K562 (cell line): ENCODE data around the gene TMEM63C. TPM values are rescaled to one million over a fixed set of nuclear protein-coding genes. Genes with fewer than 3 reads are reported as not detected.

ENCODE experiments used
- ATAC-seq: fragments of 200-7000 bp; cut with Tn5 transposase; 3 replicates; pipeline ENCODE4 v1.9.1; 2020; ENCODE audit warnings: moderate library complexity
- BruUV-seq: library from RNA; stranded (reverse); fragments of 400-500 nt; replicated peaks from 2 replicates; lab custom pipeline; 2021; lab: Mats Ljungman, UMichigan
- CTCF ChIA-PET: fragments of 300-600 bp; formaldehyde crosslinking; extraction: SDS; loops from one replicate; lab custom pipeline; 2021; ENCODE audit warnings: low intra/inter-chr PET ratio; lab: Yijun Ruan, JAX
- POLR2A ChIA-PET: fragments of 300-600, 350-650 bp; sonication (Branson Sonifier 250); formaldehyde crosslinking; extraction: SDS; loops from one replicate; lab custom pipeline; 2021; ENCODE audit warnings: antibody characterized with exemption, inconsistent platforms; lab: Yijun Ruan, JAX
- DNase-seq, 4 experiments: peaks; one replicate each; pipeline versions ENCODE4 v3.0.0 to v3.0.0-alpha.2; 2011 to 2018; ENCODE audit warnings: low spot score in 3 of 4, mixed read lengths in 3 of 4; ENCODE audit errors: extremely low read depth in 1 of 4
- FAIRE-seq: peaks from 2 replicates; lab custom pipeline; 2011; peaks lifted over from hg19 to GRCh38; lab: Jason Lieb, UNC
- H2AFZ ChIP-seq: 2 replicates; pipeline ENCODE4 v1.6.0; 2011; ENCODE audit warnings: low read depth, low read length, control low read depth, inconsistent platforms
- H3K27ac ChIP-seq: fragments of 200-600 bp; 3 replicates; pipeline ENCODE4 v1.8.0; 2011; ENCODE audit warnings: low read depth, mild to moderate bottlenecking, control low read depth, inconsistent platforms, low read length, moderate library complexity, mixed read lengths; ENCODE audit errors: extremely low read depth
- H3K27me3 ChIP-seq, 2 experiments: fragments of 300-600 bp in 1 of 2; 2 replicates in 1 of 2; 3 replicates in 1 of 2; pipeline versions ENCODE4 v1.6.0 to v1.8.0; 2011; ENCODE audit warnings: inconsistent platforms in 2 of 2, low read length in 2 of 2, mild to moderate bottlenecking in 1 of 2, mixed read lengths in 1 of 2, moderate library complexity in 1 of 2; ENCODE audit not compliant: control insufficient read depth in 2 of 2, insufficient read depth in 2 of 2
- H3K36me3 ChIP-seq: fragments of 300-600 bp; 3 replicates; pipeline ENCODE4 v1.8.0; 2011; ENCODE audit warnings: mild to moderate bottlenecking, low read length, inconsistent platforms; ENCODE audit not compliant: control insufficient read depth, insufficient read depth
- H3K4me1 ChIP-seq, 2 experiments: fragments of 200-600 bp in 1 of 2; replicated peaks in 1 of 2; 2 replicates in 1 of 2; 3 replicates in 1 of 2; pipeline versions ENCODE4 v1.5.1 to v1.8.0; 2011; ENCODE audit warnings: inconsistent platforms in 2 of 2, low read length in 2 of 2, mild to moderate bottlenecking in 1 of 2, mixed read lengths in 1 of 2, moderate library complexity in 1 of 2; ENCODE audit not compliant: control insufficient read depth in 2 of 2, insufficient read depth in 2 of 2
- H3K4me2 ChIP-seq: 2 replicates; pipeline ENCODE4 v1.6.1; 2011; ENCODE audit warnings: low read length, control low read depth, inconsistent platforms, mixed read lengths; ENCODE audit not compliant: insufficient read depth
- H3K4me3 ChIP-seq: fragments of 200-600 bp; sonication (generic), shearing (Covaris generic); 2 replicates; pipeline ENCODE4 v1.5.1; 2016; ENCODE audit warnings: control low read depth, inconsistent platforms
- H3K79me2 ChIP-seq: fragments of 200-600 bp; 3 replicates; pipeline ENCODE4 v1.8.0; 2011; ENCODE audit warnings: low read length, inconsistent platforms; ENCODE audit not compliant: control insufficient read depth, insufficient read depth
- H3K9ac ChIP-seq, 2 experiments: 2 replicates each; pipeline versions ENCODE4 v1.6.0 to v1.6.1; 2011; ENCODE audit warnings: low read depth in 2 of 2, low read length in 2 of 2, control low read depth in 1 of 2, inconsistent platforms in 1 of 2, mild to moderate bottlenecking in 1 of 2, mixed read lengths in 1 of 2; ENCODE audit not compliant: insufficient read depth in 1 of 2
- H3K9me1 ChIP-seq: one replicate; pipeline ENCODE4 v1.6.0; 2011; ENCODE audit warnings: inconsistent platforms, mild to moderate bottlenecking, low read length, moderate library complexity; ENCODE audit not compliant: control insufficient read depth, insufficient read depth
- H3K9me3 ChIP-seq: replicated peaks from 2 replicates; pipeline ENCODE4 v1.5.1; 2011; ENCODE audit warnings: low read depth, low read length, inconsistent platforms; ENCODE audit not compliant: control insufficient read depth, insufficient read depth
- H4K20me1 ChIP-seq: replicated peaks from 2 replicates; pipeline ENCODE4 v1.6.1; 2011; ENCODE audit warnings: low read length, inconsistent platforms, mixed read lengths; ENCODE audit not compliant: control insufficient read depth, insufficient read depth
- JUN ChIP-seq, 2 experiments: sonication (generic) in 1 of 2; formaldehyde crosslinking in 1 of 2; IDR thresholded peaks; 2 replicates each; pipeline versions ENCODE4 v1.6.1 to v1.8.0; 2012 to 2022; ENCODE audit warnings: borderline replicate concordance in 2 of 2, mild to moderate bottlenecking in 2 of 2, improper control_type of control experiment in 1 of 2, low read depth in 1 of 2, low read length in 1 of 2, missing genetic modification reagents in 1 of 2
- NRF1 ChIP-seq, 2 experiments: fragments of 450-650 bp; IDR thresholded peaks in 1 of 2; conservative IDR thresholded peaks in 1 of 2; 2 replicates each; pipeline ENCODE4 v1.6.1; 2014; ENCODE audit warnings: mild to moderate bottlenecking in 2 of 2
- WGBS: fragments of 100-300 bp; shearing (Covaris generic); methylation state at CpG from one replicate; pipeline ENCODE4 v1.1.6; 2016; ENCODE audit warnings: low coverage, mixed read lengths; ENCODE audit not compliant: insufficient coverage; ENCODE audit errors: missing lambda C conversion rate; 5-methylcytosine and 5-hydroxymethylcytosine counted together
- in situ Hi-C: fragments of 300-500 bp; cut with MboI; formaldehyde crosslinking; loops from 4 replicates; pipeline ENCODE4 v1.15.0; 2018; ENCODE audit warnings: inconsistent platforms, mixed read lengths
- intact Hi-C: fragments of 100-400 bp; cut with micrococcal nuclease; formaldehyde crosslinking; loops from 2 replicates; pipeline ENCODE4 v1.14.2; 2022
- polyA plus RNA-seq, 8 experiments: library from polyadenylated mRNA; depleted of rRNA in 4 of 8; stranded (reverse) in 5 of 8; unstranded in 3 of 8; fragments of >200 nt; fragmentation: Nextera tagmentation in 2 of 8; fragmentation: Illumina TruSeq in 1 of 8; extraction: Ambion mirVana in 2 of 8; extraction: Trizol in 1 of 8; gene quantifications; 2 replicates each; pipeline versions ENCODE4 v1.2.1 to v1.2.3, GENCODE V29; 2011 to 2014; ENCODE audit warnings: inconsistent platforms in 1 of 8, missing spikeins in 1 of 8
- total RNA-seq, 7 experiments: library from RNA; depleted of rRNA in 6 of 7; stranded (reverse); fragments of >200 nt in 6 of 7; fragmentation: Illumina TruSeq in 2 of 7; extraction: Trizol in 2 of 7; gene quantifications; 2 replicates each; pipeline versions ENCODE4 v1.2.1 to v1.2.3, GENCODE V29; 2011 to 2021; ENCODE audit warnings: low replicate concordance in 1 of 7
- TF ChIP-seq, protein P1 (sequence below): fragments of 450-650 bp; IDR thresholded peaks from 2 replicates; pipeline ENCODE4 v1.6.1; 2016; ENCODE audit warnings: borderline replicate concordance
- TF ChIP-seq, protein P2 (sequence below): fragments of 250-450 bp; sonication (Bioruptor Pico); IDR thresholded peaks from 2 replicates; pipeline ENCODE4 v1.8.0; 2021; ENCODE audit warnings: mild to moderate bottlenecking, moderate library complexity
- TF ChIP-seq, protein P3 (sequence below): fragments of 250-450 bp; sonication (Bioruptor Pico); IDR thresholded peaks from 2 replicates; pipeline ENCODE4 v1.5.0; 2022; ENCODE audit warnings: mild to moderate bottlenecking

TMEM63C gene
- total and polyA plus RNA-seq, 9 of the 15 experiments (the other 6 are each of a cell fraction or from before 2014, with no cell fraction given), result 0.07 TPM; not detected in 8

DNA sequence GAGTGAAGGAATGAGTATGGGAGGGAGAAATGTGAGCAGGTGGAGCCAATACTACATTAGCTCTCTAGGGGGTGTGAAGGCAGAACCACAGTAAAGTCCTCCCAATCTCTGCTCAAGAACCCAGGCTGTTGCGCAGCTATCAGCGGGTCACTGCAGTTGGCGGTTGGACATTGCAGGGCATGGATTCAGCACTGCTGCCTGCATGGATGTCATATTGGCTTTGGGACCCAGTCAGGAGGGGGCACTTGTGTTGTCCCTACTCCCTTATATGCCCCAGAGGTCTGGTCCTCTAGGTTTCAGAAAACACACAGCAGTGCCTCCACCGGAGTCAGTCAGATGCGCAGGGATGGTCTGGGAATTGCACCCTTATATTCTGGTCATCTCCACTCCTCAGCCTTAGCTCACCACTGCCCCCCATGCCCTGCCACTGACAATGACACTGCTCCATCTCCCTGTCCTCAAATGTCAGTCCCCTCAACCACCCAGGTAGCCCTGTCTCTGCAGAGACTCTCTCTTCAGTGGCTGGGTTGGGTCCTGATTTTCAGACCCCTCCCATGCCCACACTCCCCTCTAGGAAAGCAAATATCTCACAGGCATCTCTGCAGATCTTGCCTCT is 49.6 kb upstream of the TMEM63C start:
- peaks cover 5 to 27% of the 10 kb centered on the region in 2 experiments; a peak in 3 of 5 replicates for H3K27me3 ChIP-seq
- intact Hi-C loops, result no loop called here
- in situ Hi-C loops, result no loop called here
- POLR2A ChIA-PET, result interaction anchor here (0.6 kb wide), 1 partner anchor 80 kb away, joined by 3 read pairs; no protein-coding TSS in a partner anchor
- H3K4me1 ChIP-seq, result no peaks in the 10 kb centered on the region
- no peak overlapping the region for H3K4me3 ChIP-seq
- H2AFZ ChIP-seq, result no peak overlapping the region
- DNase-seq (no peak), ATAC-seq (no peak), FAIRE-seq (no peak)
- H3K27ac ChIP-seq, result no peak overlapping the region
- CTCF ChIA-PET, result no interaction called here
- no peaks in the 10 kb centered on the region for H3K9me1 ChIP-seq
- H3K4me2 ChIP-seq, result no peak overlapping the region
- WGBS, result 5% methylated on average over 5 of the region's 5 CpGs
- TF ChIP-seq NRF1 (conservative IDR thresholded peaks at IDR 0.05 in 1 of 2, IDR thresholded peaks at IDR 0.05 in 1 of 2) (peak; percentile 24 to 27; a peak in 2 of 4 replicates), JUN (IDR thresholded peaks at IDR 0.05; ENCODE audit: borderline replicate concordance, low read depth, low read length) (no peak), JUN (CRISPR knock-in tag; IDR thresholded peaks at IDR 0.05; ENCODE audit: borderline replicate concordance) (no peak)
- TF ChIP-seq, protein P1, sequence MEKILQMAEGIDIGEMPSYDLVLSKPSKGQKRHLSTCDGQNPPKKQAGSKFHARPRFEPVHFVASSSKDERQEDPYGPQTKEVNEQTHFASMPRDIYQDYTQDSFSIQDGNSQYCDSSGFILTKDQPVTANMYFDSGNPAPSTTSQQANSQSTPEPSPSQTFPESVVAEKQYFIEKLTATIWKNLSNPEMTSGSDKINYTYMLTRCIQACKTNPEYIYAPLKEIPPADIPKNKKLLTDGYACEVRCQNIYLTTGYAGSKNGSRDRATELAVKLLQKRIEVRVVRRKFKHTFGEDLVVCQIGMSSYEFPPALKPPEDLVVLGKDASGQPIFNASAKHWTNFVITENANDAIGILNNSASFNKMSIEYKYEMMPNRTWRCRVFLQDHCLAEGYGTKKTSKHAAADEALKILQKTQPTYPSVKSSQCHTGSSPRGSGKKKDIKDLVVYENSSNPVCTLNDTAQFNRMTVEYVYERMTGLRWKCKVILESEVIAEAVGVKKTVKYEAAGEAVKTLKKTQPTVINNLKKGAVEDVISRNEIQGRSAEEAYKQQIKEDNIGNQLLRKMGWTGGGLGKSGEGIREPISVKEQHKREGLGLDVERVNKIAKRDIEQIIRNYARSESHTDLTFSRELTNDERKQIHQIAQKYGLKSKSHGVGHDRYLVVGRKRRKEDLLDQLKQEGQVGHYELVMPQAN, result no peak
- TF ChIP-seq, protein P2, sequence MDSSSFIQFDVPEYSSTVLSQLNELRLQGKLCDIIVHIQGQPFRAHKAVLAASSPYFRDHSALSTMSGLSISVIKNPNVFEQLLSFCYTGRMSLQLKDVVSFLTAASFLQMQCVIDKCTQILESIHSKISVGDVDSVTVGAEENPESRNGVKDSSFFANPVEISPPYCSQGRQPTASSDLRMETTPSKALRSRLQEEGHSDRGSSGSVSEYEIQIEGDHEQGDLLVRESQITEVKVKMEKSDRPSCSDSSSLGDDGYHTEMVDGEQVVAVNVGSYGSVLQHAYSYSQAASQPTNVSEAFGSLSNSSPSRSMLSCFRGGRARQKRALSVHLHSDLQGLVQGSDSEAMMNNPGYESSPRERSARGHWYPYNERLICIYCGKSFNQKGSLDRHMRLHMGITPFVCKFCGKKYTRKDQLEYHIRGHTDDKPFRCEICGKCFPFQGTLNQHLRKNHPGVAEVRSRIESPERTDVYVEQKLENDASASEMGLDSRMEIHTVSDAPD (CRISPR knock-in tag), result no peak
- TF ChIP-seq, protein P3, sequence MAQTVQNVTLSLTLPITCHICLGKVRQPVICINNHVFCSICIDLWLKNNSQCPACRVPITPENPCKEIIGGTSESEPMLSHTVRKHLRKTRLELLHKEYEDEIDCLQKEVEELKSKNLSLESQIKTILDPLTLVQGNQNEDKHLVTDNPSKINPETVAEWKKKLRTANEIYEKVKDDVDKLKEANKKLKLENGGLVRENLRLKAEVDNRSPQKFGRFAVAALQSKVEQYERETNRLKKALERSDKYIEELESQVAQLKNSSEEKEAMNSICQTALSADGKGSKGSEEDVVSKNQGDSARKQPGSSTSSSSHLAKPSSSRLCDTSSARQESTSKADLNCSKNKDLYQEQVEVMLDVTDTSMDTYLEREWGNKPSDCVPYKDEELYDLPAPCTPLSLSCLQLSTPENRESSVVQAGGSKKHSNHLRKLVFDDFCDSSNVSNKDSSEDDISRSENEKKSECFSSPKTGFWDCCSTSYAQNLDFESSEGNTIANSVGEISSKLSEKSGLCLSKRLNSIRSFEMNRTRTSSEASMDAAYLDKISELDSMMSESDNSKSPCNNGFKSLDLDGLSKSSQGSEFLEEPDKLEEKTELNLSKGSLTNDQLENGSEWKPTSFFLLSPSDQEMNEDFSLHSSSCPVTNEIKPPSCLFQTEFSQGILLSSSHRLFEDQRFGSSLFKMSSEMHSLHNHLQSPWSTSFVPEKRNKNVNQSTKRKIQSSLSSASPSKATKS, result no peak
- no peaks in the 10 kb centered on the region for H3K79me2 ChIP-seq
- H4K20me1 ChIP-seq, result no peaks in the 10 kb centered on the region; the same call in 1 of the 2 replicates
- no peaks in the 10 kb centered on the region for H3K9me3 ChIP-seq
- H3K9ac ChIP-seq, result no peak overlapping the region
- no TSS peak for BruUV-seq
- H3K36me3 ChIP-seq, result no peaks in the 10 kb centered on the region
